ACHN (cell line): ENCODE data around the gene CFAP57.

Experiments
- DNase-seq: peaks from one replicate; pipeline ENCODE4 v3.0.0-alpha.2; 2015
- in situ Hi-C: cut with HindIII; loops from 2 replicates; pipeline ENCODE4 v1.10.0; 2017; ENCODE audit warnings: low sequenced_read_pairs, low pct_ligation_motif_present, low pct_unique_long_range_greater_than_20kb

The CFAP57 gene

DNA sequence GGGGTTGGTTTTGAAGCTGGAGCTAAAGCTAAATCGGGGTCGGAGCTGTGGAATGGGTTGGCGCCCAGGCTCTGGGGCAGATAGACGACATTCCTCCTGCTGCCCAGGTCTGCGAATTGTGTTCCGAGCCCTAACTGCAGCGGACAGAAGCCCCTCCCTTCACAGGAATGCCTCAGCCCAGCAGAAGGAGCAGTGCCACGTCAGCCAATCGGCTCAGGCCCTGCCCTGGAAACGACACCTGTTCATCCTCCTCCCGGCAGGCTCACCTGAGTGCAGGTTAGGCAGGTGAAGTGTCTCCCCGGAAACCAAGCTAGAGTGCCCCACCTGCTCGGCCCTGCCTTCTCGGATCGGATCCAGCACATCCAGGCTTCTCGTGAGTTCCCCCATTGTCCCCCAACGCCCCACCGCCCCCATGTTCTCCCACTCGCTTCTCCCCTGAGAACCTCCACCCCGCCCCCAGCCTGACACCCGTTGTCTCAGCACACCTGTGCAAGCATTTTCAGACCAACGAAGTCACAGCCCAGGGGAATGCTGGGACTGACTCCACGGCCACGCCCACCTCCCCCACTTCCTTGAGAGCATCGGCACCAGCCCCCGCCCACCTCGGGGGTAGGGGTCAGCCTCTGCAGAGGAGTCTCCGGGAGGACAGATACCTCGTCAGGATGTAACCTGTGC, 98.4 kb downstream of the CFAP57 start:
- in situ Hi-C loops: no loop called here
- DNase-seq: no peak

DNA sequence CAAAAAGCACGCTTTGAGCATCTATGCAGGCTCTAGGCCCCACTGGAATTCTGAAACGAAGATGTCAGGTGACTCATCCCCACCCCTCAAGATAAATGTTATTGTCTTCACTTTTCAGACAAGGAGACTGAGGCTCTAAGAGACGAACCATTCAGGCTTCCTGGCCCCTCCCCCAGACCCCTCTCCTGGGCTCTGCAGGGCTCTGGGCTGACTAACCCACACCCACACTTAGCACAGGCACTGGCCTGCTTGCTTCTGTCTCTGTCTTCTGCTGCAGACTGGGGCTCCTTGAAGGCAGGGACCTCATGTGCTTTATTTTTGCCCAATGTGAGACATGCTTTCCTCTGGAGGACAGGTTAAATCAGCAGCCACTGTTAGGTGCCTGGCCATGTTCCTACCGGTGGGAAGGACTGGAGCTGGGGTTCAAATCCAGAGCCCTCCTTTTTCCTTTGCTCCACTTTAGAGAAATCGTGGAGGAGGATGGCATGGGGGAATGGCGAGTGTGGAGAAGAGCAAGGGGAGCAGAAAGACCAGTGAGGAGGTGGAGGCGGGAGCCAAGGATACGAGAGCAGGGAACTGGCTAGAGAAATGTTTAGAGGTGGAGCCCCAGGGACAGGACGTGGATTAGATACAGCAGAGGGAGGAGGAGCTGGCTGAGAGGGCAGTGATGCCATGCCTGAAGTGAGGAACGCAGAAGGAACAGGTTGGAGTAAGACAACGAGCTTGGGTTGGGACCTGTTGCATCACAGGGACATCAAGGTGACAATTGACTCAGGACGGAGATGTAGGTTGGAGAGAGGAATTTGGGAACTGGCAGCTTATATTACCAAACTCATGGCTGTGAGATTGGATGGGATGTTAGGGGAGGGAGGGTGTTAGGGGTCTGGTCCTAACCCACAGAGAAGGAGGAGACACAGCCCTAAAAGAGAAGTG, 99.3 kb downstream of the CFAP57 start:
- no peak for DNase-seq
- in situ Hi-C loops: no loop called here

DNA sequence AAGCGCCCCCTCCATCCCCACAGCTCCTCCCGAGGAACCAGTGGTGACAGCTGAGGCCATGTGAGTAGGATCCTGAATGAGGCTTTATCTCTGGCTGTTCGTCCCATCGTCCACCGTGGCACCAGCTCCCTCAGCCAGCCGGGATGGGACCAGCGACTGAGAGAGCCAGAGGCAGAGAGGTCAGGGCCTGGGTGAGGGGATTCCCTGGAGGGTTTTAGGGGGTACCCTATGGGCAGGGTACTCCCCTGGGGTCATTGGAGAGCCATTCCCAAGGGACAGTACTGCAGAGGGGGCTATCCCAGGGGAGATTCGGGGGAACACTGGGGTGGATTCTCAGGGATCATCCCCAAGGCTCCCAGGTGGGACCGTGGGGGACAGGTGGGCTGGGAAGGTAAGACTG, 100.0 kb downstream of the CFAP57 start:
- in situ Hi-C loops: no loop called here
- DNase-seq: no peak

DNA sequence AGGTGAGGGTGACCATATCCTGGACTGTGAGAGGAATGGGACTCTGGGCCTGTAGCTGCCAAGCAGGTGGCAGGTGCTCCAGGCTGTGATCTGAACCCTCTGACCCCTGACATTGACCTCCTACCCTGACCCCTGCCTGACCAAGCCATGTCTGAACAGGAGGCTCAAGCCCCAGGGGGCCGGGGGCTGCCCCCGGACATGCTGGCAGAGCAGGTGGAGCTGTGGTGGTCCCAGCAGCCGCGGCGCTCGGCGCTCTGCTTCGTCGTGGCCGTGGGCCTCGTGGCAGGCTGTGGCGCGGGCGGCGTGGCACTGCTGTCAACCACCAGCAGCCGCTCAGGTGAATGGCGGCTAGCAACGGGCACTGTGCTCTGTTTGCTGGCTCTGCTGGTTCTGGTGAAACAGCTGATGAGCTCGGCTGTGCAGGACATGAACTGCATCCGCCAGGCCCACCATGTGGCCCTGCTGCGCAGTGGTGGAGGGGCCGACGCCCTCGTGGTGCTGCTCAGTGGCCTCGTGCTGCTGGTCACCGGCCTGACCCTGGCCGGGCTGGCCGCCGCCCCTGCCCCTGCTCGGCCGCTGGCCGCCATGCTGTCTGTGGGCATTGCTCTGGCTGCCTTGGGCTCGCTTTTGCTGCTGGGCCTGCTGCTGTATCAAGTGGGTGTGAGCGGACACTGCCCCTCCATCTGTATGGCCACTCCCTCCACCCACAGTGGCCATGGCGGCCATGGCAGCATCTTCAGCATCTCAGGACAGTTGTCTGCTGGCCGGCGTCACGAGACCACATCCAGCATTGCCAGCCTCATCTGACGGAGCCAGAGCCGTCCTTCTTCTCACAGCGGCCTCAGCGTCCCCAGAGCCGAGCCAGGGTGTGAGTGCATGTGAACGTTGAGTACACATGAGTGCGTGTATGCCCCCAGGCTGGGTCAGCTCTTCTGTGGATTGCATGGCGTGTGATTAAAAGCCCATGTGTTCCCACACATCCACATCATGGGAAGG, 100.7 kb downstream of the CFAP57 start:
- no peak for DNase-seq
- in situ Hi-C loops: no loop called here

DNA sequence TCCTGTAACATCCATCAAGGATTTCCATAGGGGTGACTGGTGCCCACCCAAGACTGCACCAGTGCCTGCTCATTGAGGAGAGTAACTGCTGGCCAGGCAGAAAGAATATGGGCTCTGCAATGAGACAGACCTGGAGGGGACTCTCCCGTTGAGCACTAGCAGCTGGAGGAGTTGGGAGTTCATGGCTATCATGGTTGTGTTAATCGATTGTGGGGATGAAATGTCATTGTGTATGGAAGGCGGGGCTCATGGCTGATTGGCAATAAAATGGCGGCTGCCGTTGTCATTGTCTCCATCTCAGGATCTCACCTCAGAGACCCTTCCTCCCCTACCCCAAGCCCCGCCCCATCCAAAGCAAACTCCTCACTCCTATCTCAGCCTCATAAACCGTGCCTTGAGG, 101.6 kb downstream of the CFAP57 start:
- DNase-seq: no peak

DNA sequence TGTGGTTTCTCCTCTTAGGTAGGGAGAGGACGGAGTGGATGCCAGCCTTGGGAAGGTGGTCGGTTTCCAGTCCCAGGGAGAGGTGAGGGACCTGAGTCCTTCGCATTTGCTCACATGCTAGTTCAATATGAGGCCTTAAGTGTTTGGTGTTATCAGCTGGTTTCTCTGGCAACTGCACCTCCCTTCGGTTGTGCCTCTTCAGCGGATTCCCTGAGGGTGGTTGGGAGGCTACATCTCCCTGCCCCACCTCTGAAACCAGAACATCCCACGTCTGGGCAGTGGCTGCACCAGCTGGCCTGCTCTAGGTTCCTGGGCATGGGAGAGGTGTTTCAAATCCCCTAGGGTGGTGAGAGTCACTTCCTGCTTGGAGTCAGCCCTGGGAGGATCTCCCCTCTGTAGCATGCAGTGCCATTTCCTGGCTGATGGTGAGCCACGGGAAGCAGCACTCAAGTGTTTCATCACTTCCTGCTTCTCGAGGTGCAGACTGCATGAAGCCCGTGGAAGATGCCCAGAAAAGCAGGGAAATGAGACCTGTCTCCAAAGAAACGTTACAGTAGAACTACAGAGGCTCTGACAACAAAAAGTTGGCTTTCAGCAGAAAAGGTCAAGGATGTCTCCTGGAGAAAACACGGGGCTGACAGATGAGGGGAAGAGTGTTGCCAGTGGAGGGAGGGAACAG, 102.1 kb downstream of the CFAP57 start:
- in situ Hi-C loops: no loop called here
- DNase-seq: no peak

More for the DNA sequence above, 101.6 kb downstream of the CFAP57 start:
- in situ Hi-C loops: no loop called here

DNA sequence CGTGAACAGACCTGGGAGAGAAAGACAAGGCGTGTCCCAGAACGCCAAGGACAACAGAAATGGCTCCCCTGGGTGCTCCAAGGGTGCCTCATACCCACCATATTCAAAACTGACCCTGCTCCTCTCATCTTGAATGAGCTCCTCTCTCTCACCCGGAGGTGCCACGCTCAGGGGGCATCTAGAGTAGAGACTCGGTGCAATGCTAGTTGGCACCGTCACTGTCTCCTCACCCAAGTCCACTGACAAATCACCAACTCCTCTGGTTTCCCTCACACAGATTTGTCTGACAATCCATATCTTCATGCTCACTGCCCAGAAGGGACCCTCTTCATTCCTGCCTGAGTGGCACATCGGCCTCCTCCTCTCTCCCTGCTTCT, 102.7 kb downstream of the CFAP57 start:
- in situ Hi-C loops: no loop called here
- no peak for DNase-seq

DNA sequence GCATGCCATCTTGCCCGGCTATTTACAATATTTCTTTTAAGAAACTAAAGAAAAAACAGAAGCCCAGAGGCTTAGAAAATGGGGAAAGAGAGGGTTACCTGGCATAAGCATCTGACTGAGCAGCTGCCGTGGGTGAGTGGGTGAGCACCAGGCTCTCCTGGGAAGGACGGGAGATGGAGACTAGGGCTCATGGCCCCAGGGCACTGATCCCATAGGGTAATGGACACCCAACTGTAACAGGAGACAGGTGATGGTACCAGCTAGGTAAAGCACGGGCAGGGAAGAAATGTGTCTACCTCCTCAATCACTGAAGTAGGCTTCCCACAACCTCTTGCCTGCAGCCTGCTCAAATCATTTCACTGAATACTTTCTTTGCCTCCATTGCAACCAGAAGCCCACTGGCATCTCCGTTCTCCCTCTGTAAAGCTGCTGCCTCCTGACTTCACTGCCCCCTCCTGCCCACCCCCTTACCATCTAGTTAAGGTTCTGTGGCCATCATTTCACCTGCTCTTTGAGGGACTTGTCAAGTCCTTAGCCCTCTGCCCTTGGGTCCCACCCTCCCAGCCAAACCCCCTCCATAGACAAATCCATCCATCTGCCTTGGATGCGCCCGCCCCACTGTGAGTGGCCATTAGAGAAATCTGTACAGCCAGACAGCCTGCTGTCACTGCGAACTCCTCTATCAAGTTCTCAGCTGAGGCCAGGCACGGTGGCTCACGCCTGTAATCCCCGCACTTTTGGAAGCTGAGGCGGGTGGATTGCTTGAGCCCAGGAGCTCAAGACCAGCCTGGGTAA, 103.9 kb downstream of the CFAP57 start:
- in situ Hi-C loops: no loop called here
- no peak for DNase-seq

DNA sequence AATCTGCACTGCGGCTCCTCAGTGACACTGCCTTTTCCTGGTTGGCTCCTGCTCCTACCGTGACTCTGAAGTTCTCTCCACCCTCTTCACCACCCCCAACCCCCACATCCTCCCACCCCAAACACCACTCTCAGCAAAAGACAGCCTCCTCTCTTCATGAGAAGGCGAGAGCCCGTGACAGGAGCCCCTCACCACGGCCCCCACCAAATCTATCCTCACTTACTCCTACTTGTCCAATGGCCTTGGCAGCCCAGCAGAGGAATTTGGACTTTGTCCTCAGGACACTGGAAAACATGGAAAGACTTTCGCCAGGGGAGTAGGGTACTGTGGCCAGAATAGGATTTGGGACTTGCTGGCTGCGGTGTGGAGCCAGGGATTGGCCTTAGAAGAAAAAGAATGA, 104.5 kb downstream of the CFAP57 start:
- DNase-seq: no peak
- in situ Hi-C loops: no loop called here

DNA sequence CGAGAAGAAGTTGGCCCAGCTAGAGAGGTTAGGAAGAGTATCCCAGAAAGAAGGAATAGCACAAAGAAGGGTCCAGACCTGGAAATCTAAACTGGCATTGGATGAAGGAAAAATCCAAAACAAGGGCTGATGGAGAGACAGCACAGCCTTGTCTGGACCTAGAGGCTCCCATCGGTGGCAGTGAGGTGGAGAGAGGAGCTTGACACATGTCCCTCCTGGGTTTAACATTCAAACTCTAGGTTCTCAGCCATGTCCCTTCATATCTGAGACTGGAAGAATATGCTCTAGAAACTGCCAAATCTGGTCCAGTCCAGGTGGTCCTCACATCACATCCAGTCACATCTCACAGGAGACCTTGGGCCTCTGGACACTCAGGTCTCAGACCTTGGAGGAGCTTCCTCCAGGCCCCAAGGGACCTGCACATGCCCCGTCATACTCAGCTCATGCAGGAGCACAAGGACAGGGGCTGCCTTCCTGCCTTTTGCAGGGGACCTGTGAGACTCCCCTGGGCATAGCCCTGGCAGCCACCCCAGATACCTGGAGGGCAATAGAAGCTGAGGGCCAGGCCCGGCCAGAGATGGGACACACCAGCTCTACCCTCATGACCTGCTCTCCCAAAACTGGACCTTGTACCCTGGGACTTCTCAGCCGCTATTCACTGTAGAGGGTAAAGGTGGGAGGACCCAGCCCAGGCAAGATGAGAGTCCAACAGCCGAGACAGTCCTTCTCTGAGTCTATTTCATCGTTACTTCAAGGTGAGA, 105.2 kb downstream of the CFAP57 start:
- DNase-seq: no peak
- in situ Hi-C loops: no loop called here

DNA sequence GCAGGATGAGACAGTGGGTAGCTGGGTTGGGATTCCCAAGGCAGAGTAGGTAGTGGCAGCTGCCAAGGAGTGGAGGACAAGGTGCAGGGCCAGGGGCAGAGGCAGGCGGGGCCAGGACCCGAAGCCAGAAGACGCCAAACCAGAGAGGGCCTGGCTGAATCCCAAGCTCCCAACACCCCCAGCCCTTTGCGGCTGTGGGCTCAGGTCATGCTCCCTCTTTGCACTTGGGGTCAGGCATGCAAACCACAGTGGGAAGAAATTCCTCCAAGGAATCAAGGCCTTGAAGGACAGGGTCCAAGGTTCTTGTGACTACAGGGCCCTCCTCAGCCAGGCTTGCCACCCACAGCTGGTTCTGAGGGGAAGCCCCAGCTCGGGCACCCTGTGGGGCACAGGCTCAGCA, 107.0 kb downstream of the CFAP57 start:
- in situ Hi-C loops: no loop called here
- DNase-seq: no peak

DNA sequence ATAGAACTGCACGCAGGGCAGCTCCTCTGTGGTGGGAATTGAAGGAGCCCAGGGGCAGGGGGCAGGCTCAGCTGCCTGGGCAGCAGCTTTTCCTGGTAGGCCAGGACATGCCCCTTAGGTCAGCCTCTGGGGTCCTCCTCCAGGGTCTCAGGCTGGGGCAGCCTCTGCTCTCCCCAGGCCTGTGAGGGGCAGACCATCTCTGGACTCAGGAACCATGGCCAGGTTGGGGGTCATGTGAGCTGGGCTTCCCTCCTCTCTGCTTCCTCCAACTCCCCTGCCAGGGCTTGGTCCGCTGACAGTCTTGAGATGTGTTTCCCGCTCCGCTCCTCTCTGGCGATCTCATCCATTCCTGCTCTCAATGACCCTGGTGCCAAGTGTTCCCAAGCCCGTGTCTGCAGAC, 107.5 kb downstream of the CFAP57 start:
- in situ Hi-C loops: no loop called here
- no peak for DNase-seq

DNA sequence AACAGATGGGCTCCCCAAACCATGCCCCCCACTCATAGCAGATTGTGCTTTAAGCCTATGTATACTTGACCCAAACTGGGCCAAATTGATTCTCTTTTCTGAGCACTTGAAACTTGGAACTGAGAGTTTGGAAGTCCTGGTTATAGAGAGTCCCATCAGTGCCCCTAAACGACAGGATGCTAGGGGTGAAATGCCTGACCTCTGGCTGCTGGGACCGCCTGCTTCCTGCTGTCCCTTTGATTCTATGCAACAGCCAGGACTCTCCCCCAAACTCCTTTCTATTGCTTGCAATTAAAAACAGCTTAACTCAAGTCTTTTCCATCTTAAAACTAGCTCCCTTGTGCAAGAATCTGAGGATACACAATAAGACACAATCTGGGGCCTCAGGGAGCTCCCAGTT, 108.6 kb downstream of the CFAP57 start:
- DNase-seq: no peak
- in situ Hi-C loops: no loop called here

DNA sequence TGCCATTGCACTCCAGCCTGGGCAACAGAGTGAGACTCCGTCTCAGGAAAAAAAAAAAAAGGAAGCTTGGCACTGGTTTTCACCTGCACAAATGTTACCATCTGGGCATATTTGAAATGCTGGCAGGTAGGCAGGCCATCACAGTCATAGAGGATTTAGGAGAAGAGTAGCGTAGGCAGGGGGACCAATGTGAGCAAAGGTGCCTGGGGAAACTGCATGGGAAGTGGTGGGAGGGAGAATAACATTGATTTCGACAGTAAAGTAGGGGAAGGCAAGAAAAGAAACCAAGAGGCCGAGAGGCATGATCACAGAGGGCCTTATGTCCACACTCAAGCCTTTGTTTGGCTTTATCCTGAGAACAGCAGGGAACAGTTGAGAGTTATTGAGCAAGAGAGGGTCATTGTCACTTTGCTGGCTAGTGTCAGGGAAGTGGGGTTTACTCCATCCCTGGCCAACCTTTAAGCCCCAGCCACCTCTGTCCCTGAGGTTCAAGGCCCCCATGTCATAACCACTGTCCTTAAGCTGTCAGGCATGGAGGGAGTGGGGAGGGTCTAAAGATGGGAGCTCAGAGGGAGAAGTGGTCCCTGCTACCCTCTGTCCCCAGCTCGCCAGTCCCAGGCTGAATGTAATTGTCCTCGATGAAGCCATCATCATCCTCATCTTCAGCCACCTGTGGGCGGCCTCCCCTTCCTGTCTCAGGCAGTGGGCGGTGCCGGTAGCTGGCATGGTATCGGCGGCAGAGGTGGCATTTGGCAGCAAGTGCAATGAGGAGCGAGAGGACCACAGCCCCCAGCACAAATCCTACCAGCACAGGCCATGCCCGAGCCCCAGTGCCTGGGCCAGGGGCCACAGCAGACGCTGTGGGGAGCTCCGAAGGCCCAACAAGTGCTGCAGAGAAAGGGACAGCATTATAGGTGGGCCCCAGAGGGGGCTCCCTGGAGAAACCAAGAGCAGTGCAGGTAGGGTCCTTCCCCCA, 110.4 kb downstream of the CFAP57 start:
- no peak for DNase-seq
- in situ Hi-C loops: no loop called here

DNA sequence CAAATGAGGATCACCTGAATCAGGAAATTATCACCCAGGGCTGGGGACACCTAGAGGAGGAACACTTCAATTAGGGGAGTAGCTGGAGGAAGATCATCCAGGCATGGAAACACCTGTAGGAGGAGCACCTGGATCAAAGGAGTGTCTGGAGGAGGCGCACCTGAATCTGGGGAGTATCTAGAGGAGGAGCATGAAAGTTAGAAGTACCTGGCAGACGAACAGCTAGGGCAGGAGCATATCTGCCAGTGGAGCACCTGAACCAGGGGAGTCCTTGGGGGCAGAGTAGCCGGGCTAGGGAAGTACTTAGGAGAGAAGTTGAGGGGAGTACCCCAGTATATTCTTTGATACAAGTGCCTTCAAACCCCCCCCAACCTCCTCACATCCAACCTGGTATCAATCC, 111.9 kb downstream of the CFAP57 start:
- in situ Hi-C loops: no loop called here
- DNase-seq: no peak

DNA sequence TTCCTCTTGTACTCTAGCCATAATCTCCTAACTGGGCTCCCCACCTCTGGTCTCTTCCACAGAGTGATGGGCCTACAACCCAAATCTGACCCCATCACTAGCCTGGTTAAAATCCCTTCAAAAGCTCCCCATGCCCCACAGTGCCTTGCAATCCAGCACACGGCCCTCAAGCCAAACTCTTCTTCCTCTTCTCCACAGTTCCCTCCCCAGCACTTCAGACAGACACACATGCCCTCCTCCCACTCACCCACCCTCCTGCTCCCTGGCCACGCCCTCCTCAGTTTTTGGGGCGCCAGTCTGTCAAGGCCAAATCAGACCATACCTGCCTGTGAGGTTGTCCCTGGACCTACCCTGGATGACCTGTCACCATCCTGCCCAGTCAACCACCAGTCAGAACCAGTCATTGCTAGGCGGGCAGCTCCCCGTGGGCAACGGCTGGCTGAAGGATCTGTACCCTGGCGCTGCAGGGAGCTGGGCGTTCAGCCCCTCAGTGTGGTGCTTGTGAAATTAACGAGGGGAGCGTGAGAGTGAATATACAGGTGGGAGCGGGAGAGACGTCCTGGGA, 112.5 kb downstream of the CFAP57 start:
- DNase-seq: no peak
- in situ Hi-C loops: no loop called here
